HepG2 (cell line): Measurements from ENCODE around the gene AHCTF1. TPM values are rescaled to one million over a fixed set of nuclear protein-coding genes. Genes with fewer than 3 reads are reported as not detected.

Source experiments
- ATAC-seq: fragments of 200-7000 bp; cut with Tn5 transposase; 3 replicates; pipeline ENCODE4 v1.9.1; 2020; ENCODE audit warnings: mild to moderate bottlenecking, moderate library complexity
- BruUV-seq: library from RNA; stranded (reverse); fragments of 400-500 nt; replicated peaks from 2 replicates; lab custom pipeline; 2021; lab: Mats Ljungman, UMichigan
- CTCF ChIA-PET: fragments of 300-600 bp; formaldehyde crosslinking; extraction: SDS; loops from one replicate; lab custom pipeline; 2021; ENCODE audit warnings: low total read pairs, inconsistent platforms, low intra/inter-chr PET ratio; lab: Yijun Ruan, JAX
- POLR2A ChIA-PET: fragments of 350-600 bp; sonication (Branson Sonifier 250); formaldehyde crosslinking; loops from one replicate; lab custom pipeline; 2020; ENCODE audit warnings: antibody characterized with exemption, inconsistent platforms; lab: Yijun Ruan, JAX
- DNase-seq: peaks from one replicate; pipeline ENCODE4 v3.0.0-alpha.2; 2015; ENCODE audit warnings: low spot score
- FAIRE-seq: peaks from 3 replicates; lab custom pipeline; 2011; peaks lifted over from hg19 to GRCh38; lab: Jason Lieb, UNC
- H2AFZ ChIP-seq: one replicate; pipeline ENCODE4 v1.6.1; 2011; ENCODE audit warnings: low read length, inconsistent platforms
- H3K27ac ChIP-seq: fragments of 300-600 bp; 3 replicates; pipeline ENCODE4 v1.8.0; 2011; ENCODE audit warnings: mixed run types, mild to moderate bottlenecking, mixed read lengths, low read length, inconsistent platforms; ENCODE audit not compliant: insufficient read depth; ENCODE audit errors: extremely low read length
- H3K27me3 ChIP-seq, 2 experiments: fragments of 200-600 bp in 1 of 2; 2 replicates in 1 of 2; 3 replicates in 1 of 2; pipeline versions ENCODE4 v1.6.0 to v1.8.0; 2011; ENCODE audit warnings: low read length in 2 of 2, mild to moderate bottlenecking in 2 of 2, moderate library complexity in 2 of 2, inconsistent platforms in 1 of 2; ENCODE audit not compliant: insufficient read depth in 2 of 2, control insufficient read depth in 1 of 2
- H3K36me3 ChIP-seq, 2 experiments: fragments of 200-600 bp in 1 of 2; replicated peaks in 1 of 2; 2 replicates in 1 of 2; 3 replicates in 1 of 2; pipeline versions ENCODE4 v1.5.1 to v1.8.0; 2011; ENCODE audit warnings: low read length in 2 of 2, inconsistent platforms in 1 of 2; ENCODE audit not compliant: insufficient read depth in 2 of 2, control insufficient read depth in 1 of 2
- H3K4me1 ChIP-seq: 2 replicates; pipeline ENCODE4 v1.5.1; 2012; ENCODE audit warnings: low read length, inconsistent platforms; ENCODE audit not compliant: insufficient read depth
- H3K4me2 ChIP-seq: 2 replicates; pipeline ENCODE4 v1.6.0; 2011; ENCODE audit warnings: low read depth, low read length, inconsistent platforms
- H3K4me3 ChIP-seq, 3 experiments: fragments of 200-600 bp in 1 of 3; sonication (generic), shearing (Covaris generic) in 1 of 3; replicated peaks in 1 of 3; 2 replicates each; pipeline ENCODE4 v1.5.1; 2011 to 2016; ENCODE audit warnings: low read length in 3 of 3, inconsistent platforms in 2 of 3, low read depth in 2 of 3, mild to moderate bottlenecking in 2 of 3, control low read depth in 1 of 3, mixed read lengths in 1 of 3; ENCODE audit not compliant: insufficient read depth in 1 of 3
- H3K79me2 ChIP-seq: one replicate; pipeline ENCODE4 v1.6.1; 2011; ENCODE audit warnings: low read length, inconsistent platforms; ENCODE audit not compliant: insufficient read depth
- H3K9ac ChIP-seq: 2 replicates; pipeline ENCODE4 v1.6.0; 2011; ENCODE audit warnings: mild to moderate bottlenecking, low read depth, low read length, inconsistent platforms; ENCODE audit not compliant: insufficient read depth
- H3K9me3 ChIP-seq: 2 replicates; pipeline ENCODE4 v1.5.1; 2012; ENCODE audit warnings: mild to moderate bottlenecking, low read length
- H4K20me1 ChIP-seq: 2 replicates; pipeline ENCODE4 v1.6.0; 2011; ENCODE audit warnings: inconsistent platforms, mild to moderate bottlenecking, low read length, moderate library complexity; ENCODE audit not compliant: insufficient read depth
- CHD4 ChIP-seq: fragments of 200-600 bp; sonication (generic); IDR thresholded peaks from 2 replicates; pipeline ENCODE4 v1.7.0; 2017; ENCODE audit warnings: mild to moderate bottlenecking, low read length, borderline replicate concordance
- NR2F2 ChIP-seq: IDR thresholded peaks from 2 replicates; pipeline ENCODE4 v1.6.1; 2012; ENCODE audit warnings: low read depth, inconsistent platforms, borderline replicate concordance
- ZNF12 ChIP-seq: sonication (generic); formaldehyde crosslinking; IDR thresholded peaks from 2 replicates; pipeline ENCODE4 v1.5.0; 2020; ENCODE audit warnings: missing genetic modification reagents
- WGBS: methylation state at CpG from one replicate; pipeline ENCODE4 v1.1.6; 2017; ENCODE audit warnings: low lambda C conversion rate; 5-methylcytosine and 5-hydroxymethylcytosine counted together
- in situ Hi-C: cut with HindIII; loops from 2 replicates; pipeline ENCODE4 v1.10.0; 2017; ENCODE audit warnings: low pct_unique_long_range_greater_than_20kb; ENCODE audit not compliant: extremely low pct_ligation_motif_present
- intact Hi-C: fragments of 100-400 bp; cut with micrococcal nuclease; formaldehyde crosslinking; loops from one replicate; pipeline ENCODE4 v1.10.0; 2022; ENCODE audit not compliant: unreplicated experiment
- polyA plus RNA-seq, 8 experiments: library from polyadenylated mRNA; depleted of rRNA in 3 of 8; stranded (reverse) in 7 of 8; unstranded in 1 of 8; fragments of >200 nt; fragmentation: Illumina TruSeq in 4 of 8; extraction: Trizol in 4 of 8; gene quantifications; 2 replicates each; pipeline versions ENCODE4 v1.2.1 to v1.2.3, GENCODE V29; 2011 to 2016; ENCODE audit warnings: low read depth in 4 of 8, missing spikeins in 1 of 8, mixed read lengths in 1 of 8; ENCODE audit not compliant: insufficient read depth in 1 of 8
- total RNA-seq, 5 experiments: library from RNA; depleted of rRNA; stranded (reverse); fragments of >200 nt; fragmentation: Illumina TruSeq; extraction: Trizol; gene quantifications; 2 replicates each; pipeline ENCODE4 v1.2.3, GENCODE V29; 2016; ENCODE audit warnings: low read depth in 1 of 5
- TF ChIP-seq, protein P1 (sequence below): sonication (generic); formaldehyde crosslinking; IDR thresholded peaks from 2 replicates; pipeline ENCODE4 v1.8.0; 2022; ENCODE audit warnings: mild to moderate bottlenecking, missing genetic modification reagents, moderate library complexity
- TF ChIP-seq, protein P2 (sequence below): sonication (generic); formaldehyde crosslinking; IDR thresholded peaks from 2 replicates; pipeline ENCODE4 v1.4.0; 2020; ENCODE audit warnings: mild to moderate bottlenecking, missing genetic modification reagents, borderline replicate concordance

Gene AHCTF1
- total and polyA plus RNA-seq, 2 of the 13 experiments (the other 11 are each of a cell fraction or from before 2014, with no cell fraction given) = 16.6 to 45.9 TPM

DNA sequence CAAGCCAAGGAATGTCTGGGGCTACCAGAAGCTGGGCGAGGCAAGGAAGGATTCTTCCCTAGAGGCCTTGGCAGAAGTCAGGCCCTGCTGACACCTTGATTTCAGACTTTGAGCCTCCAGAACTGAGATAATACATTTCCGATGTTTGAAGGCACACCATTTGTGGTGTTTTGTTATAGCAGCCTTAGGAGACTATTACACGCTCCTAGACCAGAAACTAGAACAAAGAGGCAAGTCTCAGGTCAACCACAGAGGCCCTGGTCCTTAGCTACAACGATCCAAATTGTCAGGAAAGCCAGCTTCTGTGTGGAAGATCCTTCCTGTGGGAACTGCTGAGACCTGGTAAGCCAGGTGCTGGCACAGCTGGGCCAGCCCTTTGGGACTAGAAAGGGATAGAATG lies 19.7 kb upstream of the AHCTF1 start:
- Histone ChIP-seq H3K4me2 (no peak overlapping the region), H3K4me3 (no peak overlapping the region), H3K79me2 (no peaks in the 10 kb centered on the region), H3K9me3 (no peaks in the 10 kb centered on the region), H3K27ac (no peak overlapping the region), H2AFZ (no peak overlapping the region), H3K36me3 (no peaks in the 10 kb centered on the region), H3K9ac (no peak overlapping the region), H3K4me1 (peaks cover 19% of the 10 kb centered on the region), H3K27me3 (no peaks in the 10 kb centered on the region), H4K20me1 (no peaks in the 10 kb centered on the region)
- in situ Hi-C loops = no loop called here
- FAIRE-seq = no peak
- ChIA-PET POLR2A (no interaction called here), CTCF (no interaction called here)
- ATAC-seq = no peak
- 98% methylated on average over 4 of the region's 4 CpGs for WGBS
- no TSS peak for BruUV-seq
- no peak for DNase-seq
- TF ChIP-seq CHD4 = no peak
- TF ChIP-seq, protein P1, sequence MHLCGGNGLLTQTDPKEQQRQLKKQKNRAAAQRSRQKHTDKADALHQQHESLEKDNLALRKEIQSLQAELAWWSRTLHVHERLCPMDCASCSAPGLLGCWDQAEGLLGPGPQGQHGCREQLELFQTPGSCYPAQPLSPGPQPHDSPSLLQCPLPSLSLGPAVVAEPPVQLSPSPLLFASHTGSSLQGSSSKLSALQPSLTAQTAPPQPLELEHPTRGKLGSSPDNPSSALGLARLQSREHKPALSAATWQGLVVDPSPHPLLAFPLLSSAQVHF (CRISPR knock-in tag) = no peak
- no peak for TF ChIP-seq NR2F2
- peak; percentile 77 for TF ChIP-seq ZNF12 (CRISPR knock-in tag)
- TF ChIP-seq, protein P2, sequence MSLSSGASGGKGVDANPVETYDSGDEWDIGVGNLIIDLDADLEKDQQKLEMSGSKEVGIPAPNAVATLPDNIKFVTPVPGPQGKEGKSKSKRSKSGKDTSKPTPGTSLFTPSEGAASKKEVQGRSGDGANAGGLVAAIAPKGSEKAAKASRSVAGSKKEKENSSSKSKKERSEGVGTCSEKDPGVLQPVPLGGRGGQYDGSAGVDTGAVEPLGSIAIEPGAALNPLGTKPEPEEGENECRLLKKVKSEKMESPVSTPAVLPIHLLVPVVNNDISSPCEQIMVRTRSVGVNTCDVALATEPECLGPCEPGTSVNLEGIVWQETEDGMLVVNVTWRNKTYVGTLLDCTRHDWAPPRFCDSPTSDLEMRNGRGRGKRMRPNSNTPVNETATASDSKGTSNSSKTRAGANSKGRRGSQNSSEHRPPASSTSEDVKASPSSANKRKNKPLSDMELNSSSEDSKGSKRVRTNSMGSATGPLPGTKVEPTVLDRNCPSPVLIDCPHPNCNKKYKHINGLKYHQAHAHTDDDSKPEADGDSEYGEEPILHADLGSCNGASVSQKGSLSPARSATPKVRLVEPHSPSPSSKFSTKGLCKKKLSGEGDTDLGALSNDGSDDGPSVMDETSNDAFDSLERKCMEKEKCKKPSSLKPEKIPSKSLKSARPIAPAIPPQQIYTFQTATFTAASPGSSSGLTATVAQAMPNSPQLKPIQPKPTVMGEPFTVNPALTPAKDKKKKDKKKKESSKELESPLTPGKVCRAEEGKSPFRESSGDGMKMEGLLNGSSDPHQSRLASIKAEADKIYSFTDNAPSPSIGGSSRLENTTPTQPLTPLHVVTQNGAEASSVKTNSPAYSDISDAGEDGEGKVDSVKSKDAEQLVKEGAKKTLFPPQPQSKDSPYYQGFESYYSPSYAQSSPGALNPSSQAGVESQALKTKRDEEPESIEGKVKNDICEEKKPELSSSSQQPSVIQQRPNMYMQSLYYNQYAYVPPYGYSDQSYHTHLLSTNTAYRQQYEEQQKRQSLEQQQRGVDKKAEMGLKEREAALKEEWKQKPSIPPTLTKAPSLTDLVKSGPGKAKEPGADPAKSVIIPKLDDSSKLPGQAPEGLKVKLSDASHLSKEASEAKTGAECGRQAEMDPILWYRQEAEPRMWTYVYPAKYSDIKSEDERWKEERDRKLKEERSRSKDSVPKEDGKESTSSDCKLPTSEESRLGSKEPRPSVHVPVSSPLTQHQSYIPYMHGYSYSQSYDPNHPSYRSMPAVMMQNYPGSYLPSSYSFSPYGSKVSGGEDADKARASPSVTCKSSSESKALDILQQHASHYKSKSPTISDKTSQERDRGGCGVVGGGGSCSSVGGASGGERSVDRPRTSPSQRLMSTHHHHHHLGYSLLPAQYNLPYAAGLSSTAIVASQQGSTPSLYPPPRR (CRISPR knock-in tag) = no peak
- intact Hi-C loops = no loop called here
